CD14-positive monocyte (primary cell): ENCODE data around the gene DAO. TPM values are rescaled to one million over a fixed set of nuclear protein-coding genes. Genes with fewer than 3 reads are reported as not detected.

Source experiments
- DNase-seq, 3 donors: peaks; one replicate each; pipeline ENCODE4 v3.0.0-alpha.2; 2011 to 2022
- H2AFZ ChIP-seq: 2 replicates; pipeline ENCODE4 v1.6.0; 2012; ENCODE audit warnings: mild to moderate bottlenecking, low read depth, low read length, inconsistent platforms; ENCODE audit not compliant: insufficient read depth, poor library complexity, severe bottlenecking
- H3K27ac ChIP-seq, 2 donors: 1 replicate in 1 of 2; 2 replicates in 1 of 2; pipeline ENCODE4 v1.5.1; 2012 to 2013; ENCODE audit warnings: low read length in 2 of 2, control low read depth in 1 of 2, inconsistent platforms in 1 of 2, low read depth in 1 of 2, mild to moderate bottlenecking in 1 of 2
- H3K27me3 ChIP-seq, 2 donors: one replicate each; pipeline versions ENCODE4 v1.6.0 to v1.6.1; 2011 to 2013; ENCODE audit warnings: low read length in 2 of 2; ENCODE audit not compliant: control insufficient read depth in 2 of 2, insufficient read depth in 2 of 2
- H3K36me3 ChIP-seq, 2 donors: replicated peaks in 1 of 2; 1 replicate in 1 of 2; 2 replicates in 1 of 2; pipeline versions ENCODE4 v1.5.1 to v1.6.1; 2012 to 2013; ENCODE audit warnings: low read length in 2 of 2, control low read depth in 1 of 2, inconsistent platforms in 1 of 2, mild to moderate bottlenecking in 1 of 2; ENCODE audit not compliant: insufficient read depth in 2 of 2, control insufficient read depth in 1 of 2
- H3K4me1 ChIP-seq, 2 donors: 1 replicate in 1 of 2; 2 replicates in 1 of 2; pipeline versions ENCODE4 v1.5.1 to v1.6.1; 2012 to 2013; ENCODE audit warnings: low read length in 2 of 2, control low read depth in 1 of 2, inconsistent platforms in 1 of 2, mild to moderate bottlenecking in 1 of 2, moderate library complexity in 1 of 2; ENCODE audit not compliant: insufficient read depth in 2 of 2, control insufficient read depth in 1 of 2
- H3K4me2 ChIP-seq: replicated peaks from 2 replicates; pipeline ENCODE3; 2012; ENCODE audit warnings: low read length, moderate library complexity, mild to moderate bottlenecking; ENCODE audit not compliant: poor library complexity, severe bottlenecking; ENCODE audit errors: extremely low read depth
- H3K4me3 ChIP-seq, 3 experiments: fragments of 200-600 bp in 1 of 3; sonication (generic) in 1 of 3; replicated peaks in 1 of 3; 1 replicate in 2 of 3; 2 replicates in 1 of 3; pipeline ENCODE4 v1.5.1; 2011 to 2013; ENCODE audit warnings: low read length in 3 of 3, mild to moderate bottlenecking in 3 of 3, control low read depth in 2 of 3, low read depth in 2 of 3, inconsistent platforms in 1 of 3, moderate library complexity in 1 of 3
- H3K79me2 ChIP-seq: 2 replicates; pipeline ENCODE4 v1.6.0; 2012; ENCODE audit warnings: mild to moderate bottlenecking, control low read depth, inconsistent platforms, low read length, moderate library complexity; ENCODE audit not compliant: insufficient read depth
- H3K9ac ChIP-seq: 2 replicates; pipeline ENCODE4 v1.6.0; 2017; ENCODE audit warnings: low read length, mild to moderate bottlenecking; ENCODE audit not compliant: insufficient read depth, poor library complexity, severe bottlenecking
- H3K9me3 ChIP-seq, 2 donors: replicated peaks in 1 of 2; 1 replicate in 1 of 2; 2 replicates in 1 of 2; pipeline versions ENCODE4 v1.5.1 to v1.6.1; 2012 to 2013; ENCODE audit warnings: low read length in 2 of 2, control low read depth in 1 of 2; ENCODE audit not compliant: control insufficient read depth in 1 of 2, insufficient read depth in 1 of 2
- H4K20me1 ChIP-seq: 2 replicates; pipeline ENCODE4 v1.6.0; 2012; ENCODE audit warnings: mild to moderate bottlenecking, low read length, control low read depth, moderate library complexity; ENCODE audit not compliant: insufficient read depth
- H3K27ac Mint-ChIP-seq, 7 donors: one replicate each; pipeline ENCODE4 v1.8.0; 2020; ENCODE audit warnings: mild to moderate bottlenecking in 7 of 7, mixed read lengths in 7 of 7, moderate library complexity in 6 of 7, inconsistent platforms in 2 of 7
- H3K27me3 Mint-ChIP-seq, 3 donors: one replicate each; pipeline ENCODE4 v1.8.0; 2021 to 2022; ENCODE audit warnings: low read depth in 3 of 3, mild to moderate bottlenecking in 3 of 3, mixed read lengths in 3 of 3, moderate library complexity in 3 of 3, inconsistent platforms in 1 of 3
- H3K36me3 Mint-ChIP-seq, 2 donors: one replicate each; pipeline ENCODE4 v1.8.0; 2020; ENCODE audit warnings: mixed read lengths in 2 of 2, inconsistent platforms in 1 of 2, mild to moderate bottlenecking in 1 of 2
- H3K4me1 Mint-ChIP-seq: one replicate; pipeline ENCODE4 v1.8.0; 2020; ENCODE audit warnings: mild to moderate bottlenecking, mixed read lengths
- H3K4me3 Mint-ChIP-seq, 2 donors: one replicate each; pipeline ENCODE4 v1.8.0; 2020; ENCODE audit warnings: mild to moderate bottlenecking in 2 of 2, mixed read lengths in 2 of 2, moderate library complexity in 1 of 2
- H3K9me3 Mint-ChIP-seq, 7 donors: one replicate each; pipeline ENCODE4 v1.8.0; 2020 to 2022; ENCODE audit warnings: mixed read lengths in 7 of 7, mild to moderate bottlenecking in 6 of 7, moderate library complexity in 6 of 7, inconsistent platforms in 2 of 7
- WGBS: methylation state at CpG from one replicate; pipeline ENCODE4 v1.1.5; 2013; ENCODE audit warnings: missing lambda C conversion rate; ENCODE audit not compliant: insufficient coverage; 5-methylcytosine and 5-hydroxymethylcytosine counted together
- intact Hi-C, 2 donors: fragments of 100-400 bp; cut with micrococcal nuclease; formaldehyde crosslinking; loops; one replicate each; pipeline versions ENCODE4 v1.15.0 to v1.15.1; 2023
- polyA plus RNA-seq, 3 donors: library from polyadenylated mRNA; depleted of rRNA in 1 of 3; unstranded in 2 of 3; stranded (reverse) in 1 of 3; fragments of 300-500 nt in 2 of 3; fragments of >200 nt in 1 of 3; fragmentation: Illumina TruSeq in 2 of 3; gene quantifications; 1 replicate in 2 of 3; 2 replicates in 1 of 3; pipeline ENCODE4 v1.2.3, GENCODE V29; 2012 to 2021
- TF ChIP-seq, protein P1 (sequence below): fragments of 200-600 bp; IDR thresholded peaks from one replicate; pipeline ENCODE4 v1.8.0; 2022; ENCODE audit warnings: antibody characterized with exemption, mild to moderate bottlenecking

DAO gene
- polyA plus RNA-seq, 3 donors: not detected

DNA sequence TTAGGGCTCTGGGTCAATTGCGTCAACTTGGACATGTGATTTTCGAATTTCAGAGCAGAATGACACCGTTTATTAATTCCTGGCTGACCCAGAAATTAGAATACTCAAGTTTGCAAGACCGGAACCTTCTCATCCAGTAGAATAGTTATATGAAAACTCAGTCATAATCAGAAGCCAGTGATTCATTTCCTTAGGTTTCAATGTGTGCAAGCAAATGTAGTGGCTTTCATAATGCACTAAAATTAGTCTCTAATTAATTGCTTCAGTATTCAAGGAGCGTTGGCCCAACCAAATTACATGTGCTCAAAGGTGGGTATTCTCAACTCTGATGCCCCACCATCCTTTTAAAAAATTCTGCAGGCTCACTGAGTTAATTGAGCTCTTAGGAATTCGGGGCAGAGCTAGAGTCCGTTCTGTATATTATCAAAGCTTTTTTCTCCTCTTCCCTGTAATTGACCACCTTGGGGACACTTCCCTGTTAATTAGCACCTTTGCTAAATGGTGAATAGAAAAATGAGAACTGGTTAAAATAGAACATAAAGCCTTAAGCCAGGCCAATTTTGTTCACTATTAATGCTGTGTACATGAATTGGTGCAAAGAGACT lies 55.4 kb downstream of the DAO start:
- Mint-ChIP-seq H3K9me3 (no peaks in the 10 kb centered on the region), H3K27ac (no peak overlapping the region), H3K4me3 (no peak overlapping the region), H3K27me3 (peaks cover 0 to 4% (median 1%) of the 10 kb centered on the region in 3 donors), H3K4me1 (peaks cover 7% of the 10 kb centered on the region), H3K36me3 (no peaks in the 10 kb centered on the region)
- no peak overlapping the region for H2AFZ ChIP-seq
- no peaks in the 10 kb centered on the region for H3K36me3 ChIP-seq
- no peak overlapping the region for H3K27ac ChIP-seq
- H3K9ac ChIP-seq: no peak overlapping the region
- TF ChIP-seq, protein P1, sequence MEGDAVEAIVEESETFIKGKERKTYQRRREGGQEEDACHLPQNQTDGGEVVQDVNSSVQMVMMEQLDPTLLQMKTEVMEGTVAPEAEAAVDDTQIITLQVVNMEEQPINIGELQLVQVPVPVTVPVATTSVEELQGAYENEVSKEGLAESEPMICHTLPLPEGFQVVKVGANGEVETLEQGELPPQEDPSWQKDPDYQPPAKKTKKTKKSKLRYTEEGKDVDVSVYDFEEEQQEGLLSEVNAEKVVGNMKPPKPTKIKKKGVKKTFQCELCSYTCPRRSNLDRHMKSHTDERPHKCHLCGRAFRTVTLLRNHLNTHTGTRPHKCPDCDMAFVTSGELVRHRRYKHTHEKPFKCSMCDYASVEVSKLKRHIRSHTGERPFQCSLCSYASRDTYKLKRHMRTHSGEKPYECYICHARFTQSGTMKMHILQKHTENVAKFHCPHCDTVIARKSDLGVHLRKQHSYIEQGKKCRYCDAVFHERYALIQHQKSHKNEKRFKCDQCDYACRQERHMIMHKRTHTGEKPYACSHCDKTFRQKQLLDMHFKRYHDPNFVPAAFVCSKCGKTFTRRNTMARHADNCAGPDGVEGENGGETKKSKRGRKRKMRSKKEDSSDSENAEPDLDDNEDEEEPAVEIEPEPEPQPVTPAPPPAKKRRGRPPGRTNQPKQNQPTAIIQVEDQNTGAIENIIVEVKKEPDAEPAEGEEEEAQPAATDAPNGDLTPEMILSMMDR: no peak
- no peak for DNase-seq
- H3K27me3 ChIP-seq: no peaks in the 10 kb centered on the region
- H3K4me2 ChIP-seq: no peak overlapping the region
- H3K4me3 ChIP-seq: no peak overlapping the region
- WGBS: 100% methylated on average over 1 of the region's 7 CpGs
- peaks cover 5 to 7% of the 10 kb centered on the region in 2 donors for H3K4me1 ChIP-seq
- no peaks in the 10 kb centered on the region for H3K9me3 ChIP-seq
- H3K79me2 ChIP-seq: no peaks in the 10 kb centered on the region
- intact Hi-C loops: no loop called here
- H4K20me1 ChIP-seq: no peaks in the 10 kb centered on the region

DNA sequence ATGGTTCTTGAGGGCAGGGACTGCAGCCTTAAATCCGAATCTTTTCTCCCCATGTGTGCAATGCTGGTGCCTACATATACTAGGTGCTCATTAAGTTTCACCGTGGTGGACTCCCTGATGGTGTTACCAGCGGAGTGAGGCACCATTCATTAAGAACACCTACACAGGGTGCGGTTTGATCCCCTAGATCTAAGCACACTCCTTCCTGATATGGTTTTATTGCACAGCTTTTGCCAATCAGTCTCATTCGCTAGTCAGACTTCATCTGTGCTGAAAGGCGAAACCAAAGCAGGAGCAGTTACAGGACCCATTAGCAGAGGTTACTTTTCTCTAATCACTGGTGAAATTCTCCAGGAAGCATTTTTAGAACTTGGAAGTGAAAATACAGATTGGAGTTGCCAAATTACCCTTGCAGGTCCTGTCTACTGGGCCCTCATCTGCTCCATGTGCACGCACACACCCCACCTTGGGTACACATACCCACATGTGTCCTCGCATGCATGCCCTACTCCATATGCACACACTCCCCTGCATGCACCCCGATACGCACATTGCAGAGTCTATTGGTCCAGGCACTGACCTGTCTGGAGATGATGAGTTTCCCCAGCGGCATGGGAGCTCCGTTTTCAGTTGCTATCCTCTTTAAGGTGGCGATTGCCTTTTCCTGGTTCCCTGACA lies 58.5 kb downstream of the DAO start:
- H2AFZ ChIP-seq: no peak overlapping the region
- H3K36me3 ChIP-seq: no peaks in the 10 kb centered on the region
- no peaks in the 10 kb centered on the region for H3K79me2 ChIP-seq
- no peaks in the 10 kb centered on the region for H3K27me3 ChIP-seq
- no peaks in the 10 kb centered on the region for H4K20me1 ChIP-seq
- peaks cover 0 to 4% (median 0%) of the 10 kb centered on the region in 7 donors for H3K9me3 Mint-ChIP-seq
- no peak for DNase-seq
- H3K4me3 Mint-ChIP-seq: no peak overlapping the region
- H3K9me3 ChIP-seq: no peaks in the 10 kb centered on the region
- no peak overlapping the region for H3K27ac ChIP-seq
- TF ChIP-seq, protein P1: no peak
- H3K27ac Mint-ChIP-seq: peak overlapping the region in 1 of 7 donors; percentile 56
- no peaks in the 10 kb centered on the region for H3K36me3 Mint-ChIP-seq
- peaks cover under 1 to 2% of the 10 kb centered on the region in 2 donors for H3K4me1 ChIP-seq
- H3K4me2 ChIP-seq: no peak overlapping the region
- intact Hi-C loops: no loop called here
- H3K9ac ChIP-seq: no peak overlapping the region
- peaks cover 8% of the 10 kb centered on the region for H3K4me1 Mint-ChIP-seq
- H3K27me3 Mint-ChIP-seq: peaks cover 0 to 3% (median 2%) of the 10 kb centered on the region in 3 donors
- 97% methylated on average over 9 of the region's 13 CpGs for WGBS
- H3K4me3 ChIP-seq: no peak overlapping the region
